Measurements from ENCODE around the gene TMEM184A. TPM values are rescaled to one million over a fixed set of nuclear protein-coding genes. Genes with fewer than 3 reads are reported as not detected.

TMEM184A gene
- total and polyA plus RNA-seq, 2 of the 8 experiments (the other 6 are each of a cell fraction or from before 2014, with no cell fraction given), result 1.8 to 2.1 TPM

DNA sequence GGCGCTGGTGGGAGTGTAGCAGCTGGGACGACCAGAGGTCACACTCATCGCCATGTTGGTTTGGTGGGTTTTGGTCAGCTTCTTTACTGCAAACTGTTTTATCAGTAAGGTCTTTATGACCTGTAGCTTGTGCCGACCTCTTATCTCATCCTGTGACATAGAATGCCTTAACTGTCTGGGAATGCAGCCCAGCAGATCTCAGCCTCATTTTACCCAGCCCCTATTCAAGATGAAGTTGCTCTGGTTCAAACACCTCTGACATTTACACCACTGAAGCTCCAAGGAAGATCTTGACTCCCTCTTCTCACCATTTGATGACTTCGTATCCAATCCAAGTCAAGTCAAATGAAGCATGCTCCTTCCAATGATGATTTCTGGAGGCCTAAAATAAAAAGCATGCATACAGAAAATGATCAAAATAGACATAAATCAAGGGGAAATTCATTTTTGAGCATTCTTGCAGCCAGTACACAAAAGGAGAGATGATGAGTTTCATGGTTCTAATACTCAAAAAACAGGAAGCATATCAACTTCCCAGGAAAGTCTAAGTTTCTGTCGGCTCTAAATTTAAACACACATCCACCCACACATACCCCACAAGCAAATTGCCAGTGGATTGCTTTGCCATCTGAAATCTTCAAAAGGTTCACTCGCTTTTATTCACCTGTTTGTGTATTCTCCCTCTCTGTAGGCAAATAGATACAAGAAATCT is 16.3 kb upstream of the TMEM184A start:
- Histone ChIP-seq H3K4me3 (ENCODE audit: extremely low read depth in 1 of 4, insufficient read depth in 2 of 4, low read depth in 3 of 4, low read length in 4 of 4) (no peak overlapping the region), H3K4ac (replicated peaks; ENCODE audit: insufficient read length, low read depth, low read length) (no peak overlapping the region), H3K9me3 (ENCODE audit: insufficient read depth in 2 of 2, low read depth in 1 of 2, low read length in 1 of 2) (no peaks in the 10 kb centered on the region), H3K4me2 (ENCODE audit: insufficient read depth in 1 of 2, low read depth in 2 of 2, low read length in 2 of 2) (no peak overlapping the region), H3K27me3 (replicated peaks in 1 of 4; ENCODE audit: control insufficient read depth in 3 of 4, extremely low read depth in 1 of 4, insufficient read depth in 3 of 4, low read length in 3 of 4) (no peaks in the 10 kb centered on the region; a peak in 2 of 7 replicates), H4K20me1 (replicated peaks in 1 of 2; ENCODE audit: control insufficient read depth in 1 of 2, insufficient read depth in 2 of 2, low read length in 2 of 2) (no peaks in the 10 kb centered on the region), H2BK20ac (ENCODE audit: low read length) (no peak overlapping the region), H2AK5ac (ENCODE audit: low read depth, low read length) (no peak overlapping the region), H2BK5ac (ENCODE audit: low read depth, low read length) (no peak overlapping the region), H3K18ac (ENCODE audit: extremely low read depth, low read length) (no peak overlapping the region), H2AFZ (ENCODE audit: low read length) (no peak overlapping the region), H3K79me1 (ENCODE audit: low read depth, low read length) (no peaks in the 10 kb centered on the region; the same call in 1 of the 2 replicates), H4K8ac (ENCODE audit: extremely low read depth, insufficient read depth, low read length) (no peak overlapping the region), H3K79me2 (ENCODE audit: control insufficient read depth in 1 of 2, insufficient read depth in 2 of 2, low read length in 2 of 2) (no peaks in the 10 kb centered on the region), H4K91ac (replicated peaks; ENCODE audit: insufficient read length, low read length) (no peak overlapping the region), H3K9ac (replicated peaks in 1 of 4; ENCODE audit: extremely low read depth in 1 of 4, low read depth in 3 of 4, low read length in 3 of 4) (no peak overlapping the region), H3K56ac (replicated peaks; ENCODE audit: insufficient read length, low read depth, low read length) (no peak overlapping the region), H2BK12ac (ENCODE audit: low read depth, low read length) (no peak overlapping the region), H2BK120ac (replicated peaks; ENCODE audit: low read depth, low read length) (no peak overlapping the region), H3K27ac (ENCODE audit: low read depth, low read length) (no peak overlapping the region), H3K36me3 (ENCODE audit: control insufficient read depth in 2 of 4, insufficient read depth in 4 of 4, low read length in 3 of 4) (peaks cover 0 to 6% (median 1%) of the 10 kb centered on the region in 4 experiments; a peak in 1 of 8 replicates), H4K5ac (ENCODE audit: insufficient read length, low read depth, low read length) (no peak overlapping the region), H3K14ac (ENCODE audit: insufficient read length) (no peak overlapping the region), H3K4me1 (replicated peaks in 1 of 4; ENCODE audit: control insufficient read depth in 3 of 4, insufficient read depth in 4 of 4, low read length in 3 of 4) (peaks cover 2 to 21% (median 11%) of the 10 kb centered on the region in 4 experiments), H2BK15ac (ENCODE audit: low read length) (no peak overlapping the region), H3K23ac (ENCODE audit: insufficient read length) (no peak overlapping the region), H3K23me2 (ENCODE audit: low read depth, low read length) (peaks cover under 1% of the 10 kb centered on the region; the same call in 1 of the 2 replicates)
- ChIA-PET CTCF (ENCODE audit: partially characterized antibody) (interaction anchor here (0.6 to 0.9 kb wide), 2 partner anchors 16 to 110 kb away, joined by 3 read pairs; partner anchors contain the start of gene TMEM184A), POLR2A (ENCODE audit: partially characterized antibody) (no interaction called here)
- FAIRE-seq (no peak), DNase-seq (ENCODE audit: low read depth in 1 of 2, low spot score in 2 of 2) (no peak)
- no peak for TF ChIP-seq RFX5 (IDR thresholded peaks at IDR 0.05; ENCODE audit: borderline replicate concordance, low read depth, low read length)
- no peak for TF ChIP-seq SRF (IDR thresholded peaks at IDR 0.05; ENCODE audit: low read depth, low read length)
- TF ChIP-seq BRCA1 (IDR thresholded peaks at IDR 0.05; ENCODE audit: low read depth, low read length), result no peak
- no peak for TF ChIP-seq EGR1 (IDR thresholded peaks at IDR 0.05; ENCODE audit: borderline replicate concordance, low read depth, low read length)
- no peak for TF ChIP-seq NRF1 (IDR thresholded peaks at IDR 0.05; ENCODE audit: low read depth, low read length)
- TF ChIP-seq YY1 (IDR thresholded peaks at IDR 0.05; ENCODE audit: low read depth, low read length), result no peak
- TF ChIP-seq, protein P1, sequence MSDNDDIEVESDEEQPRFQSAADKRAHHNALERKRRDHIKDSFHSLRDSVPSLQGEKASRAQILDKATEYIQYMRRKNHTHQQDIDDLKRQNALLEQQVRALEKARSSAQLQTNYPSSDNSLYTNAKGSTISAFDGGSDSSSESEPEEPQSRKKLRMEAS (IDR thresholded peaks at IDR 0.05), result no peak
- no peak for TF ChIP-seq CTBP2 (IDR thresholded peaks at IDR 0.05; ENCODE audit: borderline replicate concordance, insufficient read depth, insufficient read length, low read length)
- TF ChIP-seq TAF7 (optimal IDR thresholded peaks at IDR 0.05; ENCODE audit: borderline replicate concordance, low read depth, low read length), result no peak
- WGBS, 2 experiments (ENCODE audit: extremely low coverage in 1 of 2, insufficient coverage in 1 of 2, insufficient read length in 1 of 2, insufficient replicate concordance in 2 of 2, low coverage in 1 of 2, low lambda C conversion rate in 2 of 2, missing lambda C conversion rate in 1 of 2), result 89% methylated on average over 7 of the region's 7 CpGs; no CpG with 5 or more reads in 1 of the 2 experiments
